Nephron progenitor cell (in vitro differentiated cells): ENCODE data around the gene ITGAD.

Experiments
- DNase-seq: peaks from one replicate; pipeline ENCODE4 v3.0.0; 2021
- H3K27ac Mint-ChIP-seq: 2 replicates; pipeline ENCODE4 v1.8.0; 2021; ENCODE audit warnings: mild to moderate bottlenecking, moderate library complexity, mixed read lengths
- H3K27me3 Mint-ChIP-seq: 2 replicates; pipeline ENCODE4 v1.8.0; 2021; ENCODE audit warnings: mild to moderate bottlenecking, low read depth, mixed read lengths; ENCODE audit not compliant: poor library complexity
- H3K36me3 Mint-ChIP-seq: 2 replicates; pipeline ENCODE4 v1.8.0; 2021; ENCODE audit warnings: low read depth, mixed read lengths
- H3K4me1 Mint-ChIP-seq: 2 replicates; pipeline ENCODE4 v1.8.0; 2021; ENCODE audit warnings: mixed read lengths
- H3K4me3 Mint-ChIP-seq: 2 replicates; pipeline ENCODE4 v1.8.0; 2021; ENCODE audit warnings: mild to moderate bottlenecking, moderate library complexity, mixed read lengths
- H3K9me3 Mint-ChIP-seq: 2 replicates; pipeline ENCODE4 v1.8.0; 2021; ENCODE audit warnings: mild to moderate bottlenecking, moderate library complexity, mixed read lengths
- TF ChIP-seq, protein P1 (sequence below): fragments of 200-600 bp; sonication (generic); IDR thresholded peaks from 2 replicates; pipeline ENCODE4 v1.5.0; 2021; ENCODE audit warnings: antibody characterized with exemption

ITGAD gene

GRCh38 chr16:31410082-31410481, 16.9 kb downstream of the ITGAD start:
- Mint-ChIP-seq H3K27me3 (peaks cover 41% of the 10 kb centered on the region), H3K36me3 (no peaks in the 10 kb centered on the region), H3K4me1 (peaks cover 12% of the 10 kb centered on the region), H3K9me3 (no peaks in the 10 kb centered on the region), H3K27ac (no peak overlapping the region), H3K4me3 (no peak overlapping the region)
- TF ChIP-seq, protein P1, sequence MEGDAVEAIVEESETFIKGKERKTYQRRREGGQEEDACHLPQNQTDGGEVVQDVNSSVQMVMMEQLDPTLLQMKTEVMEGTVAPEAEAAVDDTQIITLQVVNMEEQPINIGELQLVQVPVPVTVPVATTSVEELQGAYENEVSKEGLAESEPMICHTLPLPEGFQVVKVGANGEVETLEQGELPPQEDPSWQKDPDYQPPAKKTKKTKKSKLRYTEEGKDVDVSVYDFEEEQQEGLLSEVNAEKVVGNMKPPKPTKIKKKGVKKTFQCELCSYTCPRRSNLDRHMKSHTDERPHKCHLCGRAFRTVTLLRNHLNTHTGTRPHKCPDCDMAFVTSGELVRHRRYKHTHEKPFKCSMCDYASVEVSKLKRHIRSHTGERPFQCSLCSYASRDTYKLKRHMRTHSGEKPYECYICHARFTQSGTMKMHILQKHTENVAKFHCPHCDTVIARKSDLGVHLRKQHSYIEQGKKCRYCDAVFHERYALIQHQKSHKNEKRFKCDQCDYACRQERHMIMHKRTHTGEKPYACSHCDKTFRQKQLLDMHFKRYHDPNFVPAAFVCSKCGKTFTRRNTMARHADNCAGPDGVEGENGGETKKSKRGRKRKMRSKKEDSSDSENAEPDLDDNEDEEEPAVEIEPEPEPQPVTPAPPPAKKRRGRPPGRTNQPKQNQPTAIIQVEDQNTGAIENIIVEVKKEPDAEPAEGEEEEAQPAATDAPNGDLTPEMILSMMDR, result no peak
- no peak for DNase-seq

- H3K4me1 Mint-ChIP-seq, result peaks cover 12% of the 10 kb centered on the region
- peaks cover 50% of the 10 kb centered on the region for H3K27me3 Mint-ChIP-seq
- H3K36me3 Mint-ChIP-seq, result no peaks in the 10 kb centered on the region
- H3K9me3 Mint-ChIP-seq, result no peaks in the 10 kb centered on the region
- TF ChIP-seq, protein P1, result no peak
- no peak for DNase-seq
- no peak overlapping the region for H3K27ac Mint-ChIP-seq
- H3K4me3 Mint-ChIP-seq, result no peak overlapping the region
Observed at GRCh38 chr16:31411024-31411844, 18.1 kb downstream of the ITGAD start.

- no peak overlapping the region for H3K27ac Mint-ChIP-seq
- peaks cover 45% of the 10 kb centered on the region for H3K27me3 Mint-ChIP-seq
- H3K9me3 Mint-ChIP-seq, result peaks cover under 1% of the 10 kb centered on the region
- no peaks in the 10 kb centered on the region for H3K36me3 Mint-ChIP-seq
- DNase-seq, result no peak
- no peak overlapping the region for H3K4me3 Mint-ChIP-seq
- TF ChIP-seq, protein P1, result no peak
- peaks cover 12% of the 10 kb centered on the region for H3K4me1 Mint-ChIP-seq
Observed at GRCh38 chr16:31412750-31413149, 19.6 kb downstream of the ITGAD start.

DNA sequence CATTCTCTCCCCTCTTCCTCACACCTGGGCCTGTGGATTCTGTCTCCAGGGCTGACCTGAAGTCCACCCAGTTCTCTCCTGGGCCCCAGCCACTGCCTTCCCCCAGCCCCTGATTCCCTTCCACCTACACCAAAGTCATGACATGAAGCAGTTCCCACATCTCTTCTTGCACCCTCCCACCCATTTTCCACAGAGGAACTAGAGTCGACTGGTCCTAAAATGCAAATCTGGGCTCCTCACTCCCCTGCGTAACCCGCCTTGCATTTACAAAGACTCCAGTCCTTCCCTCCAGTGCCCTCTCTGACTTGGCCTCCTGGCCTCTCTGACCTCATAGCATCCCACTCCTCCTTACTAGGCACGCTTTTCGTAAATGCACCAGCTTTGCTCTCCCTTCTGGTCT, 20.2 kb downstream of the ITGAD start:
- TF ChIP-seq, protein P1, result no peak
- peaks cover 12% of the 10 kb centered on the region for H3K4me1 Mint-ChIP-seq
- DNase-seq, result no peak
- no peaks in the 10 kb centered on the region for H3K36me3 Mint-ChIP-seq
- peaks cover 6% of the 10 kb centered on the region for H3K9me3 Mint-ChIP-seq
- H3K4me3 Mint-ChIP-seq, result no peak overlapping the region
- H3K27me3 Mint-ChIP-seq, result peaks cover 45% of the 10 kb centered on the region
- H3K27ac Mint-ChIP-seq, result no peak overlapping the region

GRCh38 chr16:31413943-31414342, 20.8 kb downstream of the ITGAD start:
- Mint-ChIP-seq H3K4me3 (no peak overlapping the region), H3K27me3 (peaks cover 39% of the 10 kb centered on the region), H3K4me1 (peaks cover 12% of the 10 kb centered on the region), H3K9me3 (peaks cover 8% of the 10 kb centered on the region), H3K27ac (no peak overlapping the region), H3K36me3 (no peaks in the 10 kb centered on the region)
- DNase-seq, result no peak
- TF ChIP-seq, protein P1, result no peak

GRCh38 chr16:31414706-31415105, 21.6 kb downstream of the ITGAD start:
- Mint-ChIP-seq H3K9me3 (peaks cover 8% of the 10 kb centered on the region), H3K36me3 (no peaks in the 10 kb centered on the region), H3K4me3 (no peak overlapping the region), H3K27ac (no peak overlapping the region), H3K4me1 (peaks cover 12% of the 10 kb centered on the region), H3K27me3 (peaks cover 37% of the 10 kb centered on the region)
- TF ChIP-seq, protein P1, result no peak
- no peak for DNase-seq
